Activated B cell treated with CpG ODN at 0.5 μM for 24 hours (primary cell): ENCODE data around the gene HAUS1. TPM values are rescaled to one million over a fixed set of nuclear protein-coding genes. Genes with fewer than 3 reads are reported as not detected.

ENCODE experiments used
- ATAC-seq: fragments of 200-7000 bp; cut with Tn5 transposase; one replicate; pipeline ENCODE4 v1.10.0; 2021; ENCODE audit warnings: low read depth, mild to moderate bottlenecking, moderate library complexity
- CTCF ChIA-PET: fragments of 350-600 bp; sonication (Branson Sonifier 250); formaldehyde crosslinking; loops from one replicate; lab custom pipeline; 2021; ENCODE audit warnings: antibody characterized with exemption; lab: Charles Lee
- POLR2A ChIA-PET: fragments of 350-600 bp; sonication (Branson Sonifier 250); formaldehyde crosslinking; loops from one replicate; lab custom pipeline; 2021; ENCODE audit warnings: antibody characterized with exemption; lab: Charles Lee
- DNase-seq: peaks from one replicate; pipeline ENCODE4 v3.0.0; 2022
- H3K27ac Mint-ChIP-seq: one replicate; pipeline ENCODE4 v1.8.0; 2020; ENCODE audit warnings: mixed read lengths
- H3K27me3 Mint-ChIP-seq: one replicate; pipeline ENCODE4 v1.8.0; 2021; ENCODE audit warnings: mixed read lengths
- H3K36me3 Mint-ChIP-seq: one replicate; pipeline ENCODE4 v1.8.0; 2021; ENCODE audit warnings: low read depth, mixed read lengths
- H3K4me1 Mint-ChIP-seq: one replicate; pipeline ENCODE4 v1.8.0; 2021; ENCODE audit warnings: mixed read lengths
- H3K4me3 Mint-ChIP-seq: one replicate; pipeline ENCODE4 v1.8.0; 2020; ENCODE audit warnings: mild to moderate bottlenecking, mixed read lengths
- H3K9me3 Mint-ChIP-seq: one replicate; pipeline ENCODE4 v1.8.0; 2020; ENCODE audit warnings: mixed read lengths
- intact Hi-C: fragments of 100-400 bp; cut with micrococcal nuclease; formaldehyde crosslinking; loops from one replicate; pipeline ENCODE4 v1.15.1; 2024
- total RNA-seq: library from RNA; stranded (reverse); gene quantifications from 2 replicates; pipeline ENCODE4 v1.2.3, GENCODE V29; 2022
- TF ChIP-seq, protein P1 (sequence below): fragments of 200-600 bp; IDR thresholded peaks from one replicate; pipeline ENCODE4 v1.8.0; 2022; ENCODE audit warnings: antibody characterized with exemption, mild to moderate bottlenecking

HAUS1 gene
- total RNA-seq, 1 donor from 2014 or later, result 34.6 TPM

DNA sequence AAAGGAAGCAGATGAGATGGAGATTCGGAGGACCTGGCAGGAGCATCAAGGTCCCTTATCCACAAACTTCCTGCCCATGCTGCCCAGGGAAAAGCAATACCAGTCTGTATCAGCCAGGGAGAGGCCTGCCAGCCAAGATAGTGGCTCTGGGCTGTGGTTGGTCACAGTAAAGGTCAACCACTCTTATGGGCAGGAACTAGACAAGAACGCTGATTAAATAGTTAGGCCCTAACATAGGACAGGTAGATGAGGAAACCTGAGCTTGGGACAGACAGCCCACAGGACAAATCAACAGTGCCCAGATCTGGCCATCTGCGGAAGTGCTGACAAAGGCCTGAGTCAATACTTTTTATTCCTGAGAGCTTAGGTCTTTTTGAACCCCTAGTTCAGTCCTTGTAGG lies 42.8 kb upstream of the HAUS1 start:
- no peaks in the 10 kb centered on the region for H3K4me1 Mint-ChIP-seq
- TF ChIP-seq, protein P1, sequence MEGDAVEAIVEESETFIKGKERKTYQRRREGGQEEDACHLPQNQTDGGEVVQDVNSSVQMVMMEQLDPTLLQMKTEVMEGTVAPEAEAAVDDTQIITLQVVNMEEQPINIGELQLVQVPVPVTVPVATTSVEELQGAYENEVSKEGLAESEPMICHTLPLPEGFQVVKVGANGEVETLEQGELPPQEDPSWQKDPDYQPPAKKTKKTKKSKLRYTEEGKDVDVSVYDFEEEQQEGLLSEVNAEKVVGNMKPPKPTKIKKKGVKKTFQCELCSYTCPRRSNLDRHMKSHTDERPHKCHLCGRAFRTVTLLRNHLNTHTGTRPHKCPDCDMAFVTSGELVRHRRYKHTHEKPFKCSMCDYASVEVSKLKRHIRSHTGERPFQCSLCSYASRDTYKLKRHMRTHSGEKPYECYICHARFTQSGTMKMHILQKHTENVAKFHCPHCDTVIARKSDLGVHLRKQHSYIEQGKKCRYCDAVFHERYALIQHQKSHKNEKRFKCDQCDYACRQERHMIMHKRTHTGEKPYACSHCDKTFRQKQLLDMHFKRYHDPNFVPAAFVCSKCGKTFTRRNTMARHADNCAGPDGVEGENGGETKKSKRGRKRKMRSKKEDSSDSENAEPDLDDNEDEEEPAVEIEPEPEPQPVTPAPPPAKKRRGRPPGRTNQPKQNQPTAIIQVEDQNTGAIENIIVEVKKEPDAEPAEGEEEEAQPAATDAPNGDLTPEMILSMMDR, result no peak
- H3K36me3 Mint-ChIP-seq, result no peaks in the 10 kb centered on the region
- ChIA-PET POLR2A (no interaction called here), CTCF (interaction anchor here (1.6 kb wide), 1 partner anchor 12 kb away, joined by 3 read pairs; no protein-coding TSS in a partner anchor)
- no peaks in the 10 kb centered on the region for H3K9me3 Mint-ChIP-seq
- no peaks in the 10 kb centered on the region for H3K27me3 Mint-ChIP-seq
- H3K27ac Mint-ChIP-seq, result no peak overlapping the region
- ATAC-seq, result no peak
- DNase-seq, result no peak
- intact Hi-C loops, result no loop called here
- no peak overlapping the region for H3K4me3 Mint-ChIP-seq

DNA sequence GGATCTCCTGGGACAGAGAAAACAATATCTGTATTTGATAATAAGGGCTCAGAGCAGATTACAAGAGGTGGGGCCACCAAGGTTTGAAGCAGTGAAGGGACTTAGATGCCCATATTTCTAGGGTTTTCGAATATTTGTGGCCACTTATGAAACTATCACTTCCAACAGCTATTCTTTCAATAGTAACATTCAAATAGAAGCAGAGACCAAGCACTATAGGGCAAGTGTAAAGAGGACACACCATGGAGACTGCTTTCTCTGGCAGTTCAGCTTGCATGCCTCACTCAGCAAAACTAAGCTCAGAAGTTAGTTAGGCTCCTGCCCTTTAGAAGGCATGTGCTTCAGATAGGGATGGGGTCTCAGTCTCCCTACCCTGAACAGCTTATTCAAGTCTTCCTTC lies 42.4 kb upstream of the HAUS1 start:
- Mint-ChIP-seq H3K36me3 (no peaks in the 10 kb centered on the region), H3K4me1 (no peaks in the 10 kb centered on the region), H3K4me3 (no peak overlapping the region), H3K27ac (no peak overlapping the region), H3K9me3 (no peaks in the 10 kb centered on the region), H3K27me3 (no peaks in the 10 kb centered on the region)
- ATAC-seq (no peak), DNase-seq (no peak)
- ChIA-PET POLR2A (no interaction called here), CTCF (interaction anchor here (1.6 kb wide), 1 partner anchor 12 kb away, joined by 3 read pairs; no protein-coding TSS in a partner anchor)
- TF ChIP-seq, protein P1, result no peak
- intact Hi-C loops, result no loop called here

DNA sequence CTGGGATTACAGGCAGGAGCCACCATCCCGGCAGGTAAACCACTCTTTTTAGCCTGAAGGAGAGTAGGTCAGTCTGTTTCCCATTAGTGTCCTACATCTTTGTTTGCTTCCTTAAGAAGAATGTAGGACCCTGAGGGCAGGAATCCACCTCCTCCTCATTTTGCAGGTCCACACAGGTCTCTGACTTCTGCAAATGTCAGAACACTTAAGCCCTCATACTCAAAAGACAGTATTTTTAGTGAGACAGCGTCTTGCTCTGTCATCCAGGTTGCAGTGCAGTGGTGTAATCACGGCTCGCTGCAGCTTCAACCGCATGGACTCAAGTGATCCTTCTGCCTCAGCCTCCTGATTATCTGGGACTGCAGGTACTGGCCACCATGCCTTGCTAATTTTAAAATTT lies 41.4 kb upstream of the HAUS1 start:
- Mint-ChIP-seq H3K9me3 (peaks cover 2% of the 10 kb centered on the region), H3K27ac (no peak overlapping the region), H3K27me3 (no peaks in the 10 kb centered on the region), H3K4me1 (no peaks in the 10 kb centered on the region), H3K36me3 (no peaks in the 10 kb centered on the region), H3K4me3 (no peak overlapping the region)
- ATAC-seq (no peak), DNase-seq (no peak)
- CTCF ChIA-PET, result no interaction called here
- POLR2A ChIA-PET, result no interaction called here
- intact Hi-C loops, result no loop called here
- TF ChIP-seq, protein P1, result no peak

DNA sequence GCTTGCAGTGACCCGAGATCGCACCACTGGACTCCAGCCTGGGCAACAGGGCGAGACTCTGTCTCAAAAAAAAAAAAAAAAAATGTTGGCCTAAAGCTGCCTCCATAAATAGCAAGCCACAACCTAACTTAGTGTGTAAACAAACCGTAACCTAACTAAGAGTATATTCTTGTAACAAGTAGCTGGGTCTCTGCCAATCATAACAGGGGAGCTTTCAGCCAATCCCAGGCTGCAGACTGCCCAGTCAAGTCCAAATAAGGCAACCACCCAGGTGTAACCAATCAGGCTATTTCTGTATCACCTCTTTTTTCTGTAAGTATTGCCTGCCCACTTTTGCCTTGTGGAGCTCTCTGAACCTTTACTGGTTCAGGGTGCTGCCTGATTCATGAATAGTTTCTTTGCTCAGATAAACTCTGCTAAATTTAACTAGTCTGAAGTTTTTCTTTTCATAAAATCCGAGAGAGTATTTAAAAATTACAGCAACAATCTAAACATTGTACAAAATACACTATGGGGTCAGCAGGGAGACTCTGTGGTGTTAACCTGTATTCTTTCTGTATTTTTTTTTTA lies 36.7 kb upstream of the HAUS1 start:
- Mint-ChIP-seq H3K27me3 (peaks cover 10% of the 10 kb centered on the region), H3K36me3 (no peaks in the 10 kb centered on the region), H3K27ac (no peak overlapping the region), H3K4me3 (no peak overlapping the region), H3K4me1 (peaks cover 13% of the 10 kb centered on the region), H3K9me3 (peaks cover 2% of the 10 kb centered on the region)
- CTCF ChIA-PET, result no interaction called here
- ATAC-seq (no peak), DNase-seq (no peak)
- intact Hi-C loops, result no loop called here
- POLR2A ChIA-PET, result no interaction called here
- TF ChIP-seq, protein P1, result no peak

- Mint-ChIP-seq H3K9me3 (peaks cover 2% of the 10 kb centered on the region), H3K27me3 (peaks cover 10% of the 10 kb centered on the region), H3K4me1 (peaks cover 17% of the 10 kb centered on the region), H3K4me3 (no peak overlapping the region), H3K27ac (no peak overlapping the region), H3K36me3 (no peaks in the 10 kb centered on the region)
- ChIA-PET POLR2A (no interaction called here), CTCF (no interaction called here)
- intact Hi-C loops, result no loop called here
- TF ChIP-seq, protein P1, result no peak
- DNase-seq (no peak), ATAC-seq (no peak)
These were observed 35.4 kb upstream of the HAUS1 start for GRCh38 chr18:46068763-46069162.
